Measurements from ENCODE around the gene TYK2.

- TF ChIP-seq CTCF (optimal IDR thresholded peaks at IDR 0.05 in 1 of 3, IDR thresholded peaks at IDR 0.05 in 1 of 3, conservative IDR thresholded peaks at IDR 0.05 in 1 of 3; ENCODE audit: extremely low read depth in 1 of 3, insufficient read depth in 2 of 3, low read length in 3 of 3) (no peak), EZH2 (IDR thresholded peaks at IDR 0.05; ENCODE audit: low read length) (no peak)
Observed at GRCh38 chr19:10361569-10362011, 18.8 kb downstream of the TYK2 start.

Measured in keratinocyte (primary cell).